GM13977 (cell line): ENCODE data around the gene PUSL1.

ENCODE experiments used
- DNase-seq: peaks from one replicate; pipeline ENCODE4 v3.0.0; 2012; ENCODE audit warnings: low spot score
- CTCF ChIP-seq: IDR thresholded peaks from 2 replicates; pipeline ENCODE4 v1.5.1; 2012; ENCODE audit warnings: mild to moderate bottlenecking, control low read depth; ENCODE audit not compliant: insufficient read depth; ENCODE audit errors: extremely low read depth, missing control alignments
- in situ Hi-C: fragments of 300-500 bp; cut with MboI; formaldehyde crosslinking; loops from one replicate; pipeline ENCODE4 v1.12.0; 2022; ENCODE audit warnings: low sequenced_read_pairs, low pct_unique_long_range_greater_than_20kb, mixed read lengths, inconsistent platforms; ENCODE audit not compliant: unreplicated experiment

Gene PUSL1

GRCh38 chr1:1284221-1285101, 23.9 kb upstream of the PUSL1 start:
- in situ Hi-C loops = no loop called here
- DNase-seq = no peak
- no peak for TF ChIP-seq CTCF

DNA sequence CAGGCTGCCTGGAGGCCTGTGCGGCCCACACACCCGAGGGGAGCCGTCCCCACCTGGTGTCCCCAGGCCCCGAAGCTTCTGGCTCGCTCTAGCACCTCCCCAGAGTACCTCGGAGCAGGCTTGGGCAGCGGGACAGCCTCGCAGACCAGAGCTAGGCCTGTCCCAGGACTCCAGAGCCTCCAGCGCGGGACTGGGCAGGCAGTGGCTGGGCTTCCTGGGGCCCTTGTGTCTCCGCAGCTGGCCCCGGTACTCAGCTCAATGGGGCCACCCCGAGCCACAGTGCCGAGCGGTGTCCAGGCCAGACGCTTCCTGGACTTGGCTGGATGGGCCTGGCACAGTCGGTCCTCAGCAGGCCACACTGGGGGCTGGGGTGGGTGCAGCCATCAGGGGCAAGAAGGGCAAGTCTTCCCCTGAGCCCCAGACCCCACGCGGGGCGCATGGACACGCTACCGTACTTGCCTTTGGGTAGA, 23.3 kb upstream of the PUSL1 start:
- in situ Hi-C loops = no loop called here
- no peak for TF ChIP-seq CTCF
- DNase-seq = no peak

GRCh38 chr1:1285611-1286311, 22.6 kb upstream of the PUSL1 start:
- in situ Hi-C loops = no loop called here
- DNase-seq = no peak
- no peak for TF ChIP-seq CTCF

- no peak for TF ChIP-seq CTCF
- DNase-seq = no peak
- in situ Hi-C loops = no loop called here
Observed at GRCh38 chr1:1286313-1287261, 21.8 kb upstream of the PUSL1 start.

- TF ChIP-seq CTCF = no peak
- no peak for DNase-seq
- in situ Hi-C loops = no loop called here
Observed at GRCh38 chr1:1287288-1288110, 20.9 kb upstream of the PUSL1 start.

GRCh38 chr1:1290238-1290731, 18.1 kb upstream of the PUSL1 start:
- peak; percentile 76 for DNase-seq

More at GRCh38 chr1:1290238-1290731, 18.1 kb upstream of the PUSL1 start:
- TF ChIP-seq CTCF = peak; percentile 53
- in situ Hi-C loops = no loop called here
